ENCODE measurements around the gene FFAR1.

FFAR1 gene

GRCh38 chr19:35321291-35321690 is 26.4 kb upstream of the FFAR1 start:
- CTCF ChIA-PET: interaction anchor here (1.1 kb wide), 1 partner anchor 26 kb away, joined by 3 read pairs; no protein-coding TSS in a partner anchor
- 100% methylated on average over 1 of the region's 2 CpGs for WGBS (ENCODE audit: insufficient coverage)

DNA sequence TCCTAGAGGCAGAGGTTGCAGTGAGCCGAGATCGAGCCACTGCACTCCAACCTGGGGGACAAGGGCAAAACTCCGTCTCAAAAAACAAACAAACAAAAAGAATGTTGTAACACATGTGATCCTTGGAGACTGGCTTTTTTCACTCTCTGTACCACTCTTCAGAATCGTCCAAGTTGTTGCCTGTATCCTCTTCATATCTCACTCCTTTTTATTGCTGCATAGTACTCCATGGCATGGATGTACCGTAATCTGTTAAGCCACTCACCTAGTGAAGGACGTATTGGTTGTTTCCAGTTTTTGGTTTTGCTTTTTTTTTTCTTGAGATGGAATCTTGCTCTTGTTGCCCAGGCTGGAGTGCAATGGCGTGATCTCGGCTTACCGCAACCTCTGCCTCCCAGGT is 25.7 kb upstream of the FFAR1 start:
- ChIA-PET CTCF (interaction anchor here (2.0 kb wide), 1 partner anchor 31 kb away, joined by 4 read pairs; no protein-coding TSS in a partner anchor), POLR2A (no interaction called here)
- H3K27me3 ChIP-seq (replicated peaks in 2 of 5; ENCODE audit: control insufficient read depth in 4 of 5, insufficient read depth in 5 of 5, low read length in 4 of 5): no peaks in the 10 kb centered on the region
- peaks cover 12 to 48% (median 35%) of the 10 kb centered on the region in 4 experiments for H3K4me1 ChIP-seq (ENCODE audit: control extremely low read depth in 1 of 4, control insufficient read depth in 4 of 4, insufficient read depth in 4 of 4, low read length in 3 of 4)
- DNase-seq: no peak
- 98% methylated on average over 5 of the region's 9 CpGs for WGBS (ENCODE audit: insufficient coverage)
- no peaks in the 10 kb centered on the region for H3K36me3 ChIP-seq (ENCODE audit: control insufficient read depth in 4 of 4, insufficient read depth in 4 of 4, low read length in 3 of 4)
- no peak overlapping the region for H3K4me3 ChIP-seq (ENCODE audit: control insufficient read depth in 1 of 7, extremely low read depth in 1 of 7, insufficient read depth in 4 of 7, low read depth in 2 of 7, low read length in 6 of 7)
- H3K27ac ChIP-seq (ENCODE audit: insufficient read depth in 1 of 2, low read depth in 1 of 2, low read length in 2 of 2, poor library complexity in 1 of 2, severe bottlenecking in 2 of 2): no peak overlapping the region
- H3K9me3 ChIP-seq (ENCODE audit: control extremely low read depth in 1 of 5, control insufficient read depth in 4 of 5, insufficient read depth in 2 of 5, low read depth in 1 of 5, low read length in 4 of 5): no peaks in the 10 kb centered on the region

More at GRCh38 chr19:35321291-35321690, 26.4 kb upstream of the FFAR1 start:
- no peak for DNase-seq
- no peaks in the 10 kb centered on the region for H3K36me3 ChIP-seq (ENCODE audit: control insufficient read depth in 4 of 4, insufficient read depth in 4 of 4, low read length in 3 of 4)
- POLR2A ChIA-PET: no interaction called here
- no peak overlapping the region for H3K4me3 ChIP-seq (ENCODE audit: control insufficient read depth in 1 of 7, extremely low read depth in 1 of 7, insufficient read depth in 4 of 7, low read depth in 2 of 7, low read length in 6 of 7)
- H3K27ac ChIP-seq (ENCODE audit: insufficient read depth in 1 of 2, low read depth in 1 of 2, low read length in 2 of 2, poor library complexity in 1 of 2, severe bottlenecking in 2 of 2): no peak overlapping the region
- no peaks in the 10 kb centered on the region for H3K27me3 ChIP-seq (replicated peaks in 2 of 5; ENCODE audit: control insufficient read depth in 4 of 5, insufficient read depth in 5 of 5, low read length in 4 of 5)
- no peaks in the 10 kb centered on the region for H3K9me3 ChIP-seq (ENCODE audit: control extremely low read depth in 1 of 5, control insufficient read depth in 4 of 5, insufficient read depth in 2 of 5, low read depth in 1 of 5, low read length in 4 of 5)
- H3K4me1 ChIP-seq (ENCODE audit: control extremely low read depth in 1 of 4, control insufficient read depth in 4 of 4, insufficient read depth in 4 of 4, low read length in 3 of 4): peaks cover 12 to 48% (median 36%) of the 10 kb centered on the region in 4 experiments

DNA sequence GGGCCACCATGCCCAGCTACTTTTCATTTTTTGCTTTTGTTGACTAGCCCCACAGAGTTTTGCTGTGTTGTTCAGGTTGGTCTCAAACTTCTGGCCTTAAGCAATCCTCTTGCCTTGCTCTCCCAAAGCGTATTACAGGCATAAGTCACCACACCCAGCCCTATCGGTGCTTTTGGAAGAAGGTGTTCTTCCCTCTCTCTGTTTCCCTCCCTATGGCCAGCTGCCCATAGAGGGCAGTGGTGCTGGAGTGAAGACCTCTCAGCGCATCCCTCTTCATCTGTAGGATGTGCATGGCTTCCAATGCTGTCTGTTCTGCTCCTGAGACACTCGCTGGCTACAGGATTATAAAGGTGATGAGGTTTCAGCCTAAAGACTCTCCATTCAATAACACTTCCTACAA is 20.1 kb upstream of the FFAR1 start:
- Histone ChIP-seq H3K4me3 (ENCODE audit: control insufficient read depth in 1 of 7, extremely low read depth in 1 of 7, insufficient read depth in 4 of 7, low read depth in 2 of 7, low read length in 6 of 7) (no peak overlapping the region), H3K27ac (ENCODE audit: insufficient read depth in 1 of 2, low read depth in 1 of 2, low read length in 2 of 2, poor library complexity in 1 of 2, severe bottlenecking in 2 of 2) (no peak overlapping the region), H3K4me1 (ENCODE audit: control extremely low read depth in 1 of 4, control insufficient read depth in 4 of 4, insufficient read depth in 4 of 4, low read length in 3 of 4) (peaks cover 0 to 26% (median 19%) of the 10 kb centered on the region in 4 experiments), H3K9me3 (ENCODE audit: control extremely low read depth in 1 of 5, control insufficient read depth in 4 of 5, insufficient read depth in 2 of 5, low read depth in 1 of 5, low read length in 4 of 5) (no peaks in the 10 kb centered on the region), H3K27me3 (replicated peaks in 2 of 5; ENCODE audit: control insufficient read depth in 4 of 5, insufficient read depth in 5 of 5, low read length in 4 of 5) (no peaks in the 10 kb centered on the region), H3K36me3 (ENCODE audit: control insufficient read depth in 4 of 4, insufficient read depth in 4 of 4, low read length in 3 of 4) (no peaks in the 10 kb centered on the region)
- POLR2A ChIA-PET: interaction anchor here (0.7 kb wide), 1 partner anchor 11 kb away, joined by 3 read pairs; no protein-coding TSS in a partner anchor
- CTCF ChIA-PET: interaction anchor here (1.0 to 1.7 kb wide), 4 partner anchors 10 to 146 kb away, joined by 3 to 7 read pairs (median 4); no protein-coding TSS in a partner anchor
- 100% methylated on average over 3 of the region's 4 CpGs for WGBS (ENCODE audit: insufficient coverage)
- DNase-seq: no peak

DNA sequence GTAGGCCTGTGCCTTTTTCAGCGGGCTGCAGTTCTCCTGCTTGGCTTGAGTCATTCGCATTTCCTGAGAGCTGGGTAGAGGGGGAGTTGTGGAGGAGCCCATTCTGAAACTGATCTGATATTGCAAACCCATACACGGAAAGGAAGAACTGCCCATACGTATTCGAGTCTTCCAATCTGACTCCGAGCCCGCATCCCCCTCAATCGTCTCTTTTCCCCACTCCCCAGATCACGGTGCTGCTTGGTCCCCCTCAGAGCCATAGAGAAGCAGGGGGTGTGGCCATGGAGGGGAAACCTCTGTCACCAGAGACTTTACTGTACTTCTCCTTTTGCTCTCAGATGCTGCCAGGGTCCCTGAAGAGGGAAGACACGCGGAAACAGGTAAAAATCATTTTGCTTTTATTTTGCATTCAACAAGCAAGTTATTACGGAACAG is 18.8 kb upstream of the FFAR1 start, which contains the start of gene CD22:
Gene CD22 (plus strand): TSS at position 337 of the 435 bp plus-strand sequence. CDS start 2,854 bp downstream, outside the sequence.
- 4% methylated on average over 11 of the region's 12 CpGs for WGBS (ENCODE audit: insufficient coverage)
- Histone ChIP-seq H3K4me1 (ENCODE audit: control extremely low read depth in 1 of 4, control insufficient read depth in 4 of 4, insufficient read depth in 4 of 4, low read length in 3 of 4) (peaks cover 0 to 28% (median 26%) of the 10 kb centered on the region in 4 experiments), H3K27me3 (replicated peaks in 2 of 5; ENCODE audit: control insufficient read depth in 4 of 5, insufficient read depth in 5 of 5, low read length in 4 of 5) (no peaks in the 10 kb centered on the region), H3K4me3 (ENCODE audit: control insufficient read depth in 1 of 7, extremely low read depth in 1 of 7, insufficient read depth in 4 of 7, low read depth in 2 of 7, low read length in 6 of 7) (peak within 1 kb of the TSS in 5 of 7 experiments; percentile 22 to 70 (median 39)), H3K36me3 (ENCODE audit: control insufficient read depth in 4 of 4, insufficient read depth in 4 of 4, low read length in 3 of 4) (no peaks in the 10 kb centered on the region), H3K27ac (ENCODE audit: insufficient read depth in 1 of 2, low read depth in 1 of 2, low read length in 2 of 2, poor library complexity in 1 of 2, severe bottlenecking in 2 of 2) (no peak within 1 kb of the TSS), H3K9me3 (ENCODE audit: control extremely low read depth in 1 of 5, control insufficient read depth in 4 of 5, insufficient read depth in 2 of 5, low read depth in 1 of 5, low read length in 4 of 5) (no peaks in the 10 kb centered on the region)
- ChIA-PET CTCF (interaction anchor here (1.0 to 1.7 kb wide), 4 partner anchors 9 to 144 kb away, joined by 3 to 7 read pairs (median 4); no protein-coding TSS in a partner anchor), POLR2A (interaction anchor here (0.6 to 0.9 kb wide), 2 partner anchors 48 to 60 kb away, joined by 4 to 5 read pairs; partner anchors contain the start of gene USF2)
- DNase-seq: peak; percentile 58 to 91 (median 90)

- peaks cover 0 to 28% (median 26%) of the 10 kb centered on the region in 4 experiments for H3K4me1 ChIP-seq (ENCODE audit: control extremely low read depth in 1 of 4, control insufficient read depth in 4 of 4, insufficient read depth in 4 of 4, low read length in 3 of 4)
- H3K27ac ChIP-seq (ENCODE audit: insufficient read depth in 1 of 2, low read depth in 1 of 2, low read length in 2 of 2, poor library complexity in 1 of 2, severe bottlenecking in 2 of 2): no peak overlapping the region
- no peak for DNase-seq
- H3K4me3 ChIP-seq (ENCODE audit: control insufficient read depth in 1 of 7, extremely low read depth in 1 of 7, insufficient read depth in 4 of 7, low read depth in 2 of 7, low read length in 6 of 7): peak overlapping the region in 5 of 7 experiments; percentile 22 to 70 (median 33)
- ChIA-PET POLR2A (interaction anchor here (0.9 kb wide), 1 partner anchor 61 kb away, joined by 5 read pairs; the partner anchor contains the start of gene USF2), CTCF (interaction anchor here (1.0 to 1.7 kb wide), 3 partner anchors 8 to 59 kb away, joined by 3 to 7 read pairs (median 4); no protein-coding TSS in a partner anchor)
- H3K36me3 ChIP-seq (ENCODE audit: control insufficient read depth in 4 of 4, insufficient read depth in 4 of 4, low read length in 3 of 4): no peaks in the 10 kb centered on the region
- WGBS (ENCODE audit: insufficient coverage): 93% methylated on average over 2 of the region's 4 CpGs
- H3K27me3 ChIP-seq (replicated peaks in 2 of 5; ENCODE audit: control insufficient read depth in 4 of 5, insufficient read depth in 5 of 5, low read length in 4 of 5): no peaks in the 10 kb centered on the region
- H3K9me3 ChIP-seq (ENCODE audit: control extremely low read depth in 1 of 5, control insufficient read depth in 4 of 5, insufficient read depth in 2 of 5, low read depth in 1 of 5, low read length in 4 of 5): no peaks in the 10 kb centered on the region
Measured at GRCh38 chr19:35329323-35329722, 18.4 kb upstream of the FFAR1 start.

GRCh38 chr19:35330475-35330874 is 17.2 kb upstream of the FFAR1 start:
- no peak overlapping the region for H3K27ac ChIP-seq (ENCODE audit: insufficient read depth in 1 of 2, low read depth in 1 of 2, low read length in 2 of 2, poor library complexity in 1 of 2, severe bottlenecking in 2 of 2)
- no peaks in the 10 kb centered on the region for H3K27me3 ChIP-seq (replicated peaks in 2 of 5; ENCODE audit: control insufficient read depth in 4 of 5, insufficient read depth in 5 of 5, low read length in 4 of 5)
- DNase-seq: peak in 2 of 3 donors; percentile 39 to 55
- peaks cover 0 to 27% (median 26%) of the 10 kb centered on the region in 4 experiments for H3K4me1 ChIP-seq (ENCODE audit: control extremely low read depth in 1 of 4, control insufficient read depth in 4 of 4, insufficient read depth in 4 of 4, low read length in 3 of 4)
- ChIA-PET CTCF (interaction anchor here (0.7 to 1.0 kb wide), 2 partner anchors 14 to 17 kb away, joined by 3 read pairs; partner anchors contain the start of gene FFAR1), POLR2A (no interaction called here)
- H3K4me3 ChIP-seq (ENCODE audit: control insufficient read depth in 1 of 7, extremely low read depth in 1 of 7, insufficient read depth in 4 of 7, low read depth in 2 of 7, low read length in 6 of 7): no peak overlapping the region
- 66% methylated on average over 4 of the region's 7 CpGs for WGBS (ENCODE audit: insufficient coverage)
- H3K36me3 ChIP-seq (ENCODE audit: control insufficient read depth in 4 of 4, insufficient read depth in 4 of 4, low read length in 3 of 4): no peaks in the 10 kb centered on the region
- no peaks in the 10 kb centered on the region for H3K9me3 ChIP-seq (ENCODE audit: control extremely low read depth in 1 of 5, control insufficient read depth in 4 of 5, insufficient read depth in 2 of 5, low read depth in 1 of 5, low read length in 4 of 5)
